GM19023 (cell line): ENCODE data around the gene MSI2.
A peak's percentile ranks its signal among the peaks of the same experiment; 100 is the strongest.

Source experiments
- ATAC-seq: cut with Tn5 transposase; IDR thresholded peaks from one replicate; pipeline ENCODE4 v1.9.1; 2021; ENCODE audit warnings: mild to moderate bottlenecking, moderate library complexity; ENCODE audit not compliant: unreplicated experiment

The MSI2 gene

DNA sequence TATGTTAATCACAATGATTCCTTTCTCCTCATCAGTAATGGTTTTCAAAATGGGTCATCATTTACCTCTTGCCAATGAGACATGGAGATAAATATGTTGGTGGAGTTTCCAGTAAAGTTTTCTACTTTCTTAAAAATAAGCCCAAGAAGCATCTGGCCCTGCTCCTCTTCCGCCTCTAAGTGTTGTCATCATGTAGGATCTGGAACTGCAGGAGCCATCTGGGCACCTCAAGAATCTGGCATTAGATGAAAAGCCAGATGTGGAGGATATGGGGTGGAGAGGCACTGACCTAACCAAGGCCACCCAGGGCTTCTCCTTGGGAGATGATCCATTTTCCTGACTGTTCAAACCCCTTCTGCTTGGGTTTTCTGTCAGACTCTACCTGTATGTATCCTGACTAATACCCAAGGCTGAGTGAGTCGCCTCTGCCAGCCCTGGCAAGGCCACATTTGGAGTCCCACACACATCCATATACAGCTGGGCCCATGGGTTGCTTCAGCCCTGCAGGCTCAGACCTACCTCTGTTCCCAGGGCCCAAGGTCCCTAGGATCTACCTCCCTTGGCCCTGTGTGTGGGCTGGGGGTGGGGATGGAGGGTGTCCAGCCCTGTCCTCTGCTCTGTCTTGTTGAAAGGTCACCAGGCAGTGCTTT lies 464.2 kb downstream of the MSI2 start:
- ATAC-seq = no peak

DNA sequence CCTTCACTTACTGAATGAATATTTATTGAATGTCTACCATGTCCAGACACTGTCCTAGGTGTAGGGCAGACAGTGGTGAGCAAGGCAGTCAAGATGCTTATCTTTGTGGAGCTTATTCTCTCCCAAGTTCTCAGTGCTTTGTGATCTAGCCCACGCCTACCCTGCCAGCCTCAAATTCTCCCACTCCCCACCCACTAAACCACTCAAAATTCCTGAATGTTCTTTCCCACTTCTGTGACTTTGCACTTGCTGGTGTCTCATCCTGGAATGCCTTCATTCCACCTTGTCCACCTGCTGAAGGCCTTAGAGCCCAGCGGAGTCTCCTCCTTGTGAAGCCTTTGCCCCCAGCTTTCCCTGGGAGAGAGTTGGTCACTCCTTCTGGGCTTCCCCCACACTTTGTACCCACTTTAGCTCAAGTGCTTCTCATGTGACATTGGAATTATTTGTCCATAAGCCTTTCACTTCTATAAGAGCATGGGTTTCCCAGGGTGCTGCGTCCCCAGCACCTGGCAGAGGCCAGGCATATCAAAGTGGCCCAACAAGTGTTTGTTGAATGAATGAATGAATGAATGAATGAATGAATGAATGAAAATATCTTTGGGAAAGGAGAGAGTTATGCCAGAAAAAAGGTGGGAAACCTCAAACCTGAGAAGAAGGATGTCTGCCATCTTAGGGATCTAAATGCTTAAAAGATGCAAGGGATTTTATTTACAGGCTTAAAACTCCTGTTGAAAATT lies 465.8 kb downstream of the MSI2 start:
- ATAC-seq = no peak

DNA sequence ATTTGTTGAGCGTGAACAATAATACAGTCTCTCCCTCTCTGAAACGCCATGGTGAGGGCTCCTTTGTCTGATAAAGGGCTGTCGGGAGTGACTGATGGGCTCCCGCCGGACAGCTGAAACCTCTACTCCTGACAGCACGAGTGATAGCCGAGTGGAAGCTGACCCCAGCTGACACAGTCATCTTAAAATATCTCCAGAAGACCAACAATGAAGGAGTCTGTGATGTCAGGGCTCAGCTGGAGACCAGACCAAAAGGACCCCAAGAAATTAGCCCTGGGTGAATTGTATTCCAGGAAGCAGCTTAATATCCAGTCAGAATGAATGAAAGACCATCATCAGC lies 466.4 kb downstream of the MSI2 start:
- no peak for ATAC-seq

DNA sequence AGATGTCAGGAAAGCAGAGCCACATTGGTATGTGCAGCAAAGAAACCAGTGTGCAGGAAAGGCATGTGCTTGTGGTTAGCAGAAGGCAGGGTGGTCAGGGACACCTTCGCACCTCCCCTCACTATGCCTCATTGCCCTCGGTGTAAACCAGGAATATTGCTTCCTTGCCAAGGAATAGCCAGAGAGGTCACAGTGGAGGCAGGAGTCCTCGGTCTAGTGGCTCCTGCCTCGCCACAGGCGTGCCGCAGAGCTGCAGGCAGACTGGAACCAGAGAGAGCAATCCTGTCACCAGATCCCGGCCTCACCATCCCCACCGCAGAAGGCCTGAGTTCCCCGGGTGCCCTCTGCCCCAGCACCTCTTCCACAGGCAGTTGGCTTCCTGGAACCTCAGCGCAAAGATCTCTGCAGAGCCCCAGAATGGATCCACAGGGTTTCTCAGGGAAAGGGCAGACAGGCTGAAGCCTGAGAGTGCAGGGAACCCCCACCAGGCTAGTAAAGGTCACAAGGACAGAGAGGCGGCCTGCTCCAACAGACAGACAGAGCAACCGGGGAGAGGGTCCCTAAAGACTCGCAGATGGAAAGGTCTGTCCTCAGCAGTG lies 467.2 kb downstream of the MSI2 start:
- ATAC-seq = no peak

DNA sequence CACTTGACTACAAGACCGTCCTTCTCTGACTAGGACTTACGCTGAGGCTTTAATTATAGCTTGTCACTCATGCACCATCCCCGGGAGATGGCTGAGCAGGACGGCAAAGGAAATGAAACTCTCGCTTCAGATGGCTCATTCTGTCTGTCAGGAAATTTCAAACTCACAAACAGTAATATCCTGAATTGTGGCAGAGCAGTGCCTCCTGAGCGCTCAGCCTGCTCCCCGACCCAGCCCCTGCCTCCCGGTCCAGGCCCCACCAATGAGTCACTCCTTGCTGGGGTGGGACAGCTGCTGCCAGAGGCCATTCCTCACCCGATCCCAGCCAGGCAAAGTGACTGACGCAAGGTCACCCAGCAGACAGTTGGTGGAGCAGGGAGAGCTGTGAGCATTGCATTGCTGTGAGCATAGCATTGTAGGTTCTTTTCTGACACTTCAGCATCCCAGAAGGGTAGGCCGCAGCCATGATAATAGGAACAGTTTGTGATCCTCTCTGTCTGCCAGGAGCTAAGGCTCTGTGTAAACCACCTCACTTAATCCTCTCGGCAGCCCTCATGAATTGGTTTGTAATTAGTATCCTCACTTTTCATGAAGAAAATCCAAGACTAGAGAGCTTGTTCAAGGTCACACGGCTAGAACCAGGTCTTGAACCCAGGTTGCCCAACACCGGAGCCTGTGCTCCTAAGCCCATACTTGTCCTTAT lies 467.9 kb downstream of the MSI2 start:
- peak; percentile 60 for ATAC-seq

DNA sequence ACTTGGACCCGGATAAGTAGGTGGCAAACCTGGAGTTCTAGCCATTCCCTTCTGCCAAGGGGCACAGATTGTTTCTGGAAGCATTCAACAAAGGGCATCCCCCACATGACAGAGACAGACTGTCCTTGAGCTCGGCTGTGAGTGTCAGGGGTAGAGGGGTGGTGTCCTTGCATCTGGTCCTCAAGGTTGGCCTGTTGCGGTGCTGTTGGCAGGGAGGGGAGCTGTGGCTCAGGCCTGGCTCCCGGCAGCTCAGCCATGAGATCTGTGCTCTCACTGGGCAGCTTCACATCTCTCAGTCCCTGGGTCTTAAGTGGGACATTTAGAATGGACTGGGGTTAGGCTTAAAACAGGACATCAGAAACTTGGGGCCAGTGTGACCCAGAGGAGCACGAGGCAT lies 468.4 kb downstream of the MSI2 start:
- no peak for ATAC-seq

DNA sequence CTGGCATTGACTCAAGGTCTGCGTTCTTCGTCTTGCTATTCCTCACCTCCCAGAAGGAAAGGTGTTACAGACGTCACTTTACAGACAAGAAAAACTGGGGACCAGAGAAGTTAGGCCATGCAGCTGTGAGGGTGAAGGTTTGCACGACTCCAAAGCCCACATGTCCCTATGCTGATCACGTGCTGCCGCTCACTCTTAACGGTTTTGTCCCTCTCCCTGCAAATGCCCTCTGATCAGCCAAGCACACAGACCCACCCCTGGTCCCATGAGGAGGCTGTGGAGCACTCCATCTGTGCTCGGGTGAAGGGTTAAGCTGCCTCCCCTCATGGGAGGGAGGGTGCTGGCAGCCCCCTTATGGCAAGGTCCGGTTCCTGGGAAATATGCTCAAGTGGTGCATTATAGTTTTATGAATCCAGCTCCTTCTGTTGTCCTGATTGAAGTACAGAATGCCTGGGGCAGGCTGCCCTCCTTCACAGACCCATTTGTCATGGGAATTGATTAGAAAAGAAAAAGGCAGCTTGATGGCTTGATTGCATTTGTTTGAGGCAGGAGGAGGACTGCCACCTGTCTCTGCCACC lies 470.0 kb downstream of the MSI2 start:
- no peak for ATAC-seq

DNA sequence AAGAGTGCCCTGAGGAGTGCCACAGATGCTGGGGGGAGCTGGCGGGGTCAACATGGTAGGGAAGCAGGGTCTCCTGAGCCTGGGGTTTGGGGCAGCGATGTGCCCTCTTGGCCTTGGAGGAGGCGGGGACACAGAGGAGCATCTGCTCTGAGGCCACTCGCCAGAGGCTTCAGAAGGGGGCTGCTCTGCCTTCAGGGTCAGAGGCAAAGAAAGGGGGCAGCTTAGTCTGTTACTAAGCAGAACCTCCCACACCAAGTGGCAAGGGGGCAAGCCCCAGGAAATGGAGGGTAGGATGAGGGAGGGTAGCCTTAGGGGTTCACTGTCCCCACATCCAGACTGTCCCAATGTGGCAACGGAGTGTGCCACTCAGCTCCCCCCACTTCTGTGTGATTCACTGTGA lies 470.5 kb downstream of the MSI2 start:
- no peak for ATAC-seq

DNA sequence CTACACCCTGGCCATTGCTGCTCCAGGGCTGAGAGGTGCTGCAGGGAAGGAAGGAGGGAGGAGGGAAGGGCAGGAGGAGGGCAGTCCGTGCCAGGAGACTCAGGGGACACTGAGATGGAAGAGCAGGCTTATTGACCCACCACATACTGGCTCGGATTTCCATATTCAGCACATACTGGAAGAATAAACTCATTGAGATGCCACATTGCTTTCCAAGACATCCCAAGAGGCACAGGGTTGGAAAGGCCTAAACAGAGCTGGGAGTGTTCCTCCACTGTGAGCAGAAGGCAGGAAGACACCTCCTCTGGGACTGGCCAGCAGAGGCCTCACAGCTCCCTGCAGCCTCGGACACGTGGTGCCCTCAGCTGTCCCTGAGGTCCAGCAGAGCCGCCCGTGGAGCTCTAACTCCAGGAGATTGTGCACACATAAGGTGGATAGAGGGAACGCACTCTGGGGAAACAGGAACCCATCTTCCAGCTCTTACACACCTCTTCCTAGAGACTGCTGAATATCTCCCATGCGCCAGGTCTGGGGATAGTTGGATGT lies 471.4 kb downstream of the MSI2 start:
- ATAC-seq = no peak

DNA sequence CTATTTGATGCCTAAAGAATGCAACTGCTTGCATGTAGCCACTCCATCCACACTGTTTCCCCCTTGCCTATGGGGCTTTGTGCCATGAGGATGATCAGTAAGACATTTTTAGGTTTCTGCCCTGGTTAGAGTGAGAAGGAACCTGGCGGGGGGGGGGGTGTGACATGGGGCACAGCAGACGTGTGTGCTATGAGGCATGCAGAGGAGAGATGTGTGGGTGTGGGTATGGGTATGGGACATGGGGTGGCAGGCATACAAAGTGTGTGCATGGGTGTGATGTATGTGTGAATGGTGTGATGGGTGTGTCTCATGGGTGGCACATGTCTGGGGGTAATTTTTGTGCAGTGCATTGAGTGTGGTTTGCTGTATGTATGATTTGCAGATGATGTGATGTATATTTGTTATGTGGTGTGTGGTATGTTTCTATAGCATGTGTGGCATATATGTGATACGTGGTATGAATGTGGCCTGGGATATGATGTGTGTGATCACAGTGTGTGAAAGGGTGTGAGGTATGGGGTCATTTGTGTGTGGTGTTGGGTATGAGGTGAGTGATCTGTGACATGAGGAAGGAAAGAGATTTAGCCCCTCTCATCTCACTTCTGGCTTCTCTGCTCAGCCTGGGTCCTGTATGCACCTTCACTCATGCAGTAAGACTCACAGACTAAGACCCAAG lies 473.8 kb downstream of the MSI2 start:
- no peak for ATAC-seq

DNA sequence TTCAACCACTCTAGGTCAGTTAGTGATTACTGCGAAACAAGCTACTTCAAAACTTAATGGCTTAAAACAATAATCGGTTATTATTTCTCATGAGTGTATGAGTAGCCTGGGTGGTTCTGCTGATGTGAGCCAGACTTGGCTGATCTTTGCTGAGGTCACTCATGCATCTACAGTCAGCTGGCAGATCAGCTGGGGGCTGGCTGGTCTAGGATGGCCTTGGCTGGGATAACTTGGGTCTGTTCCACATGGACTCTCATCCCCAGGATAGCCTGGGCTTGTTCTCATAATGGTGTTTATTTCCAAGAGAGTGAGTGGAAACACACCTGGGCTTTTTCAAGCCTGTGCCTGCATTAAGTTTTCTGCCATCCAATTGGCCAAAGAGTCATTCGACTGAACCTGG lies 475.7 kb downstream of the MSI2 start:
- ATAC-seq = no peak

DNA sequence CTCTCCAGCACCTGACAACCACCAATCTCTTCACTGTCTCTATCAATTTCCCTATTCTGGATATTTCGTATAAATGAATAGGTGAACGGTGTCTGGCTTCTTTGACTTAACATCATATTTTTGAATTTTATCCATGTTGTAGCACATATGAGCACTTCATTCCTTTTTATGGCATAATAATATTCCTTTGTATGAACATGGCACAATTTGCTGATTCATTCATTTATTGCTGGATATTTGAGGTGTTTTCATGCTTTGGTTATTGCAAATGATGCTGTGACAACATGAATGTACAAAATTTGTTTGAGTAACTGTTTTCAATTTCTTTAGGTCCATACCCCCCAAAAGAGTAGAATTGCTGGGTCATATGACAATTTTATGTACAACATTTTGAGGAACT lies 476.8 kb downstream of the MSI2 start:
- no peak for ATAC-seq
